Immature natural killer cell (primary cell): Measurements from ENCODE around the gene PARD6B. TPM values are rescaled to one million over a fixed set of nuclear protein-coding genes. Genes with fewer than 3 reads are reported as not detected.
"Not testable (repeated sequence)": the region's sequence is repeated elsewhere in the genome, so short reads cannot be mapped to it uniquely, and the experiment has no call there.

Source experiments
- DNase-seq, 3 donors: peaks; one replicate each; pipeline ENCODE4 v3.0.0; 2022; ENCODE audit warnings: mixed read lengths in 1 of 3
- H3K27ac Mint-ChIP-seq, 6 donors: one replicate each; pipeline ENCODE4 v1.8.0; 2020; ENCODE audit warnings: mixed read lengths in 6 of 6, mild to moderate bottlenecking in 5 of 6, inconsistent platforms in 4 of 6, moderate library complexity in 3 of 6
- H3K27me3 Mint-ChIP-seq, 3 donors: one replicate each; pipeline ENCODE4 v1.8.0; 2020 to 2021; ENCODE audit warnings: low read depth in 3 of 3, mild to moderate bottlenecking in 3 of 3, mixed read lengths in 3 of 3, moderate library complexity in 3 of 3, inconsistent platforms in 1 of 3
- H3K36me3 Mint-ChIP-seq, 3 donors: one replicate each; pipeline ENCODE4 v1.8.0; 2020; ENCODE audit warnings: mixed read lengths in 3 of 3, inconsistent platforms in 2 of 3, mild to moderate bottlenecking in 2 of 3
- H3K4me1 Mint-ChIP-seq, 2 donors: one replicate each; pipeline ENCODE4 v1.8.0; 2020; ENCODE audit warnings: inconsistent platforms in 2 of 2, mild to moderate bottlenecking in 2 of 2, mixed read lengths in 2 of 2, moderate library complexity in 1 of 2
- H3K4me3 Mint-ChIP-seq, 5 donors: one replicate each; pipeline ENCODE4 v1.8.0; 2020; ENCODE audit warnings: mild to moderate bottlenecking in 5 of 5, mixed read lengths in 5 of 5, inconsistent platforms in 3 of 5, moderate library complexity in 3 of 5
- H3K9me3 Mint-ChIP-seq, 6 donors: one replicate each; pipeline ENCODE4 v1.8.0; 2020; ENCODE audit warnings: mild to moderate bottlenecking in 6 of 6, mixed read lengths in 6 of 6, inconsistent platforms in 4 of 6, moderate library complexity in 3 of 6
- polyA plus RNA-seq, 3 donors: library from polyadenylated mRNA; unstranded; fragments of 300-500 nt; fragmentation: Illumina TruSeq; gene quantifications; one replicate each; pipeline ENCODE4 v1.2.3, GENCODE V29; 2021

The PARD6B gene
- polyA plus RNA-seq, 3 donors from 2014 or later: 0.38 to 1.1 (median 0.96) TPM

DNA sequence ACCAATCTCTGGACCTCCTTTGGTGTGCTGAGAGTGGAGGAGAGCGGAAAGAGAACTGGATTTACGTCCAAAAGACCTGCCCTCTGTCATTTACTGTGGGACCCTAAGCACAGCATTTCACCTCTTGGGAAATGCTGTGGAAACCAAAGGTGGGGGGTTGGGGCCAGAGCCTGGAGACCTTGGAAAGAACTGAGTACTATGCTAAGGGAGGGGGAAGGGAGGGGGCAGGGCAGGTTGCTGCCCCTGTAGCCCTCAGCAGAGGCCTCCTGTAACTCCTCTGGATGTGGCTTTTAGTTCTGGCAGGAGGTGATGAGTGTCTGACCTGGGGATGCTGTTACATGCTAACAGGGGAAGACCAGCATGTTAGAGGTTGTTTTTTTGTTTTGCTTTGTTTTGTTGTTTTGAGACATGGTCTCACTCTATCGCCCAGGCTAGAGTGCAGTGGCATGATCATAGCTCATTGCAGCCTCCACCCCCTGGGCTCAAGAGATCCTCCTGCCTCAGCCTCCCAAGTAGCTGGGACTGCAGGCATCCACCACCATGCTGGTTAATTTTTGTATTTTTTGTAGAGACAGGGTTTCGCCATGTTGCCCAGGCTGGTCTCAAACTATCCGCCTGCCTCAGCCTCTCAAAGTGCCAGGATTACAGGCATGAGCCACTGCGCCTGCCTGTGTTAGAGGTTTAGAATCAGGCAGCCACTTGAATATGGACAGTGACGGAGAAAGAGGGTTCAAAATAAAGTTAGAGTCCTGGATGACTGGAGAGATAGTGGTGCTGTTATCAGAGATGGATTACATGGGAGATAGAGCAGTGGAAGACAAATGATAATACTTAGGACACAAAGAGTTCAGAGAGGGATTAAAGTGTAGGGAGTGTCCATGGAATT is 18.4 kb upstream of the PARD6B start:
- Mint-ChIP-seq H3K4me3 (no peak overlapping the region), H3K36me3 (no peaks in the 10 kb centered on the region), H3K27ac (no peak overlapping the region), H3K27me3 (peaks cover 1 to 16% (median 3%) of the 10 kb centered on the region in 3 donors), H3K4me1 (no peaks in the 10 kb centered on the region), H3K9me3 (peaks cover 0 to 2% (median 0%) of the 10 kb centered on the region in 6 donors)
- DNase-seq: no peak

DNA sequence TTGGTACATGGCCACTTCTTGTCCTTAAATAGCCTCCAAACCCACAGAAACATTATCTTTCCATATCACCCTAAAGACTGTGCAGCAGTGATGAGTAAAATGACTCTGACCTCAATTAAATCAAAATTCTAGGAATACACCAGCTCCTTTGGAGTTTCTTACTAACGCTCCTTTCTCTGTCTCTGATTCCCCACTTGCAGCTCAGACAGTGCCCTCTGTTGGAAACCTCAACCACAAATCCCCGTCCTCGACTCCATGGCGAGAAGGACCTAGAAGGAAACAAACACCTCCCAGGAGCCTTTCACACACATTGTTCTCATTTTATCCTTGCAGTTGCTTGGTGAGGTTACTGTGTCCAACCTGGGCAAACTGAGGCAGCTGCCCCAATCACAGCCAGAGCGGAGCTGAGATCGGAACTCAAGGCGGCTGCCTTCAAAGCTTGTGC is 17.7 kb upstream of the PARD6B start:
- no peak overlapping the region for H3K27ac Mint-ChIP-seq

DNA sequence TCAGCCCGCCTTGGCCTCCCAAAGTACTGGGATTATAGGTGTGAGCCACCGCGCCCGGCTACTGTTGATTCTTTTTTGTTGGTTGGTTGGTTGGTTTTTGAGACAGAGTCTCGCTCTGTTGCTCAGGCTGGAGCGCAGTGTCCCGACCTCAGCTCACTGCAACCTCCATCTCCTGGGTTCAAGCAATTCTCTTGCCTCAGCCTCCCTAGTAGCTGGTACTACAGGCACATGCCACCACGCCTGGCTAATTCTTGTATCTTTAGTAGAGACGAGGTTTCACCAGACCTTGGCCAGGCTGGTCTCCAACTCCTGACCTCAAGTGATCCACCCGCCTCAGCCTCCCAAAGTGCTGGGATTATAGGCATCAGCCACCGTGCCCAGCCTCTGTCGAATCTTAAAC is 17.0 kb upstream of the PARD6B start:
- peaks cover 1 to 16% (median 3%) of the 10 kb centered on the region in 3 donors for H3K27me3 Mint-ChIP-seq
- H3K4me3 Mint-ChIP-seq, H3K36me3 Mint-ChIP-seq, H3K27ac Mint-ChIP-seq, DNase-seq, H3K4me1 Mint-ChIP-seq, H3K9me3 Mint-ChIP-seq: not testable (repeated sequence)

More for the DNA sequence above, 17.7 kb upstream of the PARD6B start:
- Mint-ChIP-seq H3K36me3 (no peaks in the 10 kb centered on the region), H3K4me1 (no peaks in the 10 kb centered on the region), H3K4me3 (no peak overlapping the region), H3K27me3 (peaks cover 1 to 16% (median 3%) of the 10 kb centered on the region in 3 donors), H3K9me3 (peaks cover 0 to 2% (median 0%) of the 10 kb centered on the region in 6 donors)
- DNase-seq: no peak

DNA sequence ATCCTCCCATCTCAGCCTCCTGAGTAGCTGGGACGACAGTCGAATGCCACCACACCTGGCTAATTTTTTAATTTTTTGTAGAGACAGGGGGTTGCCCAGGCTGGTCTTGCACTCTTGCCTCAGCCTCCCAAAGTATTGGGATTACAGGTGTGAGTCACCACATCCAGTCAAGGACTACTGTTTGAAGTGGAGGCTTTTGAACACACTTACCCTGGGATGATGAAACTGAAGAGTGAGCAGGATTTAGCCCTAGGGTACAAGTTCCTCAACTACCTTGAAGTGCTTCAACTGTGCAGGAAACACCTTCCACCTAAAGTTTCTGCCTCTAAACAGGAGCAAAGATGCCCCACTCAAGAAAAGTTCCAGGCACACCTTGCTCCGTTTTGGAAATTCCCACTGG is 15.7 kb upstream of the PARD6B start:
- Mint-ChIP-seq H3K27me3 (peaks cover 3 to 17% (median 6%) of the 10 kb centered on the region in 3 donors), H3K27ac (no peak overlapping the region), H3K4me1 (no peaks in the 10 kb centered on the region), H3K9me3 (peaks cover 0 to 2% (median 0%) of the 10 kb centered on the region in 6 donors), H3K36me3 (no peaks in the 10 kb centered on the region), H3K4me3 (no peak overlapping the region)
- DNase-seq: no peak

DNA sequence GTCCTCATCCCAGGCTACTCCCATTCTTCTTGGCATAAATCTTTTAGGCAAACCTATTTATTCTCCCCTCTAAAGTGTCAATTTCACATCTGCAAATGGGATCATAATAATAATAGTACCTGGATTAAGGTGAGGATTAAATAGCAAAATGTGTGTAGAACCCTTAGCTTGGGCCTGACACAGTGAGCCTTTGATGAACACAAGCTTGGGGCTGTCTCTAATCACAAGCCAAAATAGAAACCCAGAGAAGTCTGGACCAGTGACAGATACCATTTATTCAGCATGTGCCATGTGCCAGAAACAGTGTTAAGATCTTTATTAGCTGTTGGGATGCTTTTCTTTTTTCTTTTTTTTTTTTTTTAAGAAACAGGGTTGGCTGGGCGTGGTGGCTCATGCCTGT is 14.9 kb upstream of the PARD6B start:
- no peak for DNase-seq
- Mint-ChIP-seq H3K27ac (no peak overlapping the region), H3K27me3 (peaks cover 3 to 12% (median 5%) of the 10 kb centered on the region in 3 donors), H3K36me3 (no peaks in the 10 kb centered on the region), H3K4me1 (no peaks in the 10 kb centered on the region), H3K9me3 (peaks cover 0 to 2% (median 0%) of the 10 kb centered on the region in 6 donors), H3K4me3 (no peak overlapping the region)

DNA sequence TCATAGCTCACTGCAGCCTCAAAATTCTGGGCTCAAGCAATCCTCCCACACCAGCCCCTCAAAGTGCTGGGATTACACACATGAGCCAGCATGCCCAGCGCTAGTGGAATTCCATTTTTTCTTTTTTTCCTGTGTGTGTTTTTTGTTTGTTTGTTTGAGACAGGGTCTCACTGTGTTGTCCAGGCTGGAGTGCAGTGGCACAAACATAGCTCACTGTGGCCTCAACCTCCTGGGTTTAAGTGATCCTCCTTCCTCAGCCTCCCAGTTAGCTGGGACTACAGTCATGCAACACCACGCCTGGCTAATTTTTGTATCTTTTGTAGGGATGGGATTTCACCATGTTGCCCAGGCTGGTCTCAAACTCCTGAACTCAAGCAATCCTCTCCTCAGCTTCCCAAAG is 14.1 kb upstream of the PARD6B start:
- H3K4me1 Mint-ChIP-seq: no peaks in the 10 kb centered on the region
- no peaks in the 10 kb centered on the region for H3K36me3 Mint-ChIP-seq
- H3K4me3 Mint-ChIP-seq: no peak overlapping the region
- no peak for DNase-seq
- H3K9me3 Mint-ChIP-seq: peaks cover 0 to 2% (median 0%) of the 10 kb centered on the region in 6 donors
- H3K27ac Mint-ChIP-seq: no peak overlapping the region
- H3K27me3 Mint-ChIP-seq: peaks cover 3 to 8% (median 5%) of the 10 kb centered on the region in 3 donors

DNA sequence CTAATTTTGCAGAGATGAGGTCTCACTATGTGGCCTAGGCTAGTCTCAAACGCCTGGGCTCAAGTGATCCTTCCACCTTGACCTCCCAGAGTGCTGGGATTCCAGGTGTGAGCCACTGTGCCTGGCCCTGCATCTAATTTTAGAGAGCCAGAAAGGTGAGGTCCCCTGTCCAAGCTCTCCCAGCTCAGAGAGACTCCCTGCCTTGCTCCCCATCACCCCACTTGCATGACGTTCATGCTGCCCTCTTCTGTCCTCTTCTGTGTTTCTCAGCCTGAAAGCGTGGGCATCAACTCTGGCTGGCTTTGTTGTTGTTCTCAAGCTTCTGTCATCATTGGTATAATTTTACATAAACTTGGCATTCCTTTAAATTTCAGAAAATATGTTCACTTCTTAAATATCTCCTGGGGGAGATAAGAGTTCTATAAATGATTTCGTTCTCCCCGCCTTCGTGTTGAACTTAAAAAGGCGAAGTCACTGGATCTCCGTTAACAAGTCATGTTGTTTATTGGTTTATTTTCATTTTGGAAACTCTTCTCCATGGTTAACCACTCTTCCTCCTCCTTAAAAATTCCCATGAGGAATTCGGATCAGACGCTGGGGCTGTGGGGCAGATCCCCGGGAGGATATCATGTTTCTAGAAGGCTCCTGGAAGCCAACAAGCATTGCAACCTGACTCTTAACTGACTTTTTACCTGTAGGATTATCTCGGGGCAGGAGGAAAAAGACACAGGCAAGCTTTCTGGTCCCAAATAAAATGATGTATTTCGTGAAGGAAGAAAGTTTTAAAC is 13.2 kb upstream of the PARD6B start:
- no peak overlapping the region for H3K27ac Mint-ChIP-seq
- no peaks in the 10 kb centered on the region for H3K36me3 Mint-ChIP-seq
- H3K9me3 Mint-ChIP-seq: peaks cover 0 to 1% (median 0%) of the 10 kb centered on the region in 6 donors
- peaks cover 3 to 9% (median 5%) of the 10 kb centered on the region in 3 donors for H3K27me3 Mint-ChIP-seq
- no peak overlapping the region for H3K4me3 Mint-ChIP-seq
- no peak for DNase-seq
- no peaks in the 10 kb centered on the region for H3K4me1 Mint-ChIP-seq

DNA sequence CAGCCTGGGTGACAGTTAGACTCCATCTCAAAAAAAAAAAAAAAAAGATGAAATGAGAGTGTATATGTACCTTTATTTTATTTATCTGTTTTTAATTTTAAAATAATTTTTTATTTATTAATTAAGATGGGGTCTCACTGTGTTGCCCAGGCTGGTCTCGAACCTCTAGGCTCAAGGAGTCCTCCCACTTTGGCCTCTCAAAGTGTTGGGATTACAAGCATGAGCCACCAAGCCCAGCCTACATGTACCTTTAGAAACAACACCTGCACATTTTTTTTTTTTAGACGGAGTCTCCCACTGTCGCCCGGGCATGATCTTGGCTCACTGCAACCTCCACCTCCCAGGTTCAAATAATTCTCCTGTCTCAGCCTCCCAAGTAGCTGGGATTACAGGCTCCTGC is 12.1 kb upstream of the PARD6B start:
- no peaks in the 10 kb centered on the region for H3K4me1 Mint-ChIP-seq
- H3K9me3 Mint-ChIP-seq: no peaks in the 10 kb centered on the region
- peaks cover 3 to 6% (median 5%) of the 10 kb centered on the region in 3 donors for H3K27me3 Mint-ChIP-seq
- no peak overlapping the region for H3K4me3 Mint-ChIP-seq
- H3K27ac Mint-ChIP-seq: no peak overlapping the region
- H3K36me3 Mint-ChIP-seq: no peaks in the 10 kb centered on the region
- no peak for DNase-seq

DNA sequence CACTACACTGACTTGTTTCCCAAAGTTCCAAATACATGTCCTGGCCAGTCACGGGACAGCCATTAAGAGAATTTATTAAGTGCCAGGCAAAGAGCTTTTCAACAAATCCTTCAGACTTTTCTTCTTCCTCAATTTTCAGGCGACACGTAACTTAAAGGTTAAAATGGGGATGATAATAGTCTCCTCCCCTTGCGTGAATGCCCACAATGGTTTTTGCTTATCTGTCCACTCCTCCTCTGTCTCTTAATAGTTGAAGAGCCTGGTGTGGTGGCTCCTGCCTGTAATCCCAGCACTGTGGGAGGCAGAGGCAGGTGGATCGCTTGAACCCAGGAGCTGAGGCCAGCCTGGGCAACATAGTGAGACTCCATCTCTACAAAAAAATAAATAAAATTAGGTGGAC is 11.4 kb upstream of the PARD6B start:
- no peaks in the 10 kb centered on the region for H3K4me1 Mint-ChIP-seq
- no peaks in the 10 kb centered on the region for H3K36me3 Mint-ChIP-seq
- H3K9me3 Mint-ChIP-seq: no peaks in the 10 kb centered on the region
- H3K4me3 Mint-ChIP-seq: no peak overlapping the region
- H3K27ac Mint-ChIP-seq: no peak overlapping the region
- no peak for DNase-seq
- H3K27me3 Mint-ChIP-seq: peaks cover 3 to 6% (median 5%) of the 10 kb centered on the region in 3 donors

DNA sequence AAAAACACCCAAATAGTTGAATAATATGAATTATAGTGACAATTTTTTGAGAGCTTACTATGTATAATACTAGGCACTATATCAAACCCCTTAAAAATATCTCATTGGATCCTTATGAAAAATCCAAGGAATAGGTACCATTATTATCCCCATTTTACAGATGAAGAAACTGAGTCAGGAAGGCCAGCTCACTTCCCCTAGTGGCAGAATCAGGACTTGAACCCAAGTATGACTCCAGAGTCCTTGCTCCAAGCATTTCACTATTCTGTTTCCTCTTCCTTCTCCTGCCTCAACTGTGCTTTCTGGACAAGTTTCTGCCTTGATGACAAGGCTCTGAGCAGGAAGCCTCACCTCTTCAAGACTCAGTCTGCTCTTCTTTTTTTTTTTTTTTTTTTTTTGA is 10.8 kb upstream of the PARD6B start:
- DNase-seq: no peak
- H3K27ac Mint-ChIP-seq: no peak overlapping the region
- H3K4me1 Mint-ChIP-seq: no peaks in the 10 kb centered on the region
- no peak overlapping the region for H3K4me3 Mint-ChIP-seq
- H3K36me3 Mint-ChIP-seq: no peaks in the 10 kb centered on the region
- H3K9me3 Mint-ChIP-seq: no peaks in the 10 kb centered on the region
- H3K27me3 Mint-ChIP-seq: peaks cover 1 to 6% (median 5%) of the 10 kb centered on the region in 3 donors

DNA sequence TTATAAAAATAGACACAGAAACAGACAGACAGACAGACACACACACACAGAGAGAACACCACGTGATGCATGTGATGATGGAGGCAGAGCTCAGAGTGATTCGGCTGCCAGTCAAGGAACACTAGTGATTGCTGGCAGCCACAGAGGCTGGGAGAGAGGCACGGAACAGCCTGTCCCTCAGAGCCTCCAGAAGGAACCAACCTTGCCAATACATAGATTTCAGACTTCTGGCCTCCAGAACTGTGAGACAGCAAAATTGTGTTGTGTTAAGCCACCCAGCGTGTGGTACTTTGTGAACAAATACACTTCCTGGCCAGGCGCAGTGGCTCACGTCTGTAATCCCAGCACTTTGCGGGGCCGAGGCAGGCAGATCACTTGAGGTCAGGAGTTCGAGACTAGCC is 9.5 kb upstream of the PARD6B start:
- Mint-ChIP-seq H3K27ac (no peak overlapping the region), H3K27me3 (peaks cover 1 to 6% (median 5%) of the 10 kb centered on the region in 3 donors), H3K4me3 (no peak overlapping the region), H3K9me3 (no peaks in the 10 kb centered on the region), H3K36me3 (no peaks in the 10 kb centered on the region), H3K4me1 (no peaks in the 10 kb centered on the region)
- DNase-seq: no peak

DNA sequence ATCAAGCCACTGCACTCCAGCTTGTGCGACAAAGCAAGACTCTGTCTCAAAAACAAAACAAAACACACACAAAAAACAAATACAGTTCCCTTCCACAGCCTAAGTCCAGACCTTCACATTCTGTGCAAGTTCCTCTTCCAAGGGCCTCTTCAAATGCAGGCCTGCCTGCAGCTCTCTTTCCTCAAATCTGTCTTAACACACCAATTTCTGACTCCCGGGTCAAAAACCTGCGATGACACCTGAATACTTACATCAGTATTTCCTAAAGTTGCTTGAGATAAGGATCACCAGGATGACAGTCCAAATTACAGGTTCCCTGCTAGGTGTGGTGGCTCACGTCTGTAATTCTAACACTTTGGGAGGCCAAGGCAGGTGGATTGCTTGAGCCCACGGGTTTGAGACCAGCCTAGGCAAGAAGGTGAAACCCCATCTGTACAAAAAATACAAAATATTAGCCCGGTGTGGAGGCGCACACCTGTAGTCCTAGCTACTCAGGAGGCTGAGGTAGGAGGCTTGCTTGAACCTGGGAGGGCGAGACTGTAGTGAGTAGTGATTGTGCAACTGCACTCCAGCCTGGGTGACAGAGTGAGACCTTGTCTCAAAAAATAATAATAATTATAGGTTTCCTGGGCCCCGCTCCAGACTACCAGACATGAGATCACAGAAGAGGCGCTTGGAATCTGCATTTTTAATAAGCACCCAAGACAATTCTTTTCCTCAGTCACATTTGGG is 8.8 kb upstream of the PARD6B start:
- H3K27me3 Mint-ChIP-seq: peaks cover 0 to 6% (median 5%) of the 10 kb centered on the region in 3 donors
- no peaks in the 10 kb centered on the region for H3K9me3 Mint-ChIP-seq
- H3K36me3 Mint-ChIP-seq: no peaks in the 10 kb centered on the region
- no peak overlapping the region for H3K4me3 Mint-ChIP-seq
- no peak for DNase-seq
- no peak overlapping the region for H3K27ac Mint-ChIP-seq
- H3K4me1 Mint-ChIP-seq: no peaks in the 10 kb centered on the region

DNA sequence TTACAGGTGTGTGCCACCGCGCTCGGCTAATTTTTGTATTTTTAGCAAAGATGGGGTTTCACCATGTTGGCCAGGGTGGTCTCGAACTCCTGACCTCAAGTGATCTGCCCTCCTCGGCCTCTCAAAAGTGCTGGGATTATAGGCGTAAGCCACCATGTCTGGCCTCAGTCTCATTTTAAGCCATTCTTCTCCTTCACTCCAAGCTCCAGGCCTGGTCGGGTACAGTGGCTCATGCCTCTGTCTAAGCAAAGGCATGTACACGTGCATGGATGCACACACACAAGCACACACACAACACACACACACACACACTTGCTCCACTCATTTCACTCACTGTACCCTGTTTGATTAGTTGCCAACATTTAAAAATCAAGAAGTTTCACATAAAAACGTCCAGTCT is 7.7 kb upstream of the PARD6B start:
- H3K4me1 Mint-ChIP-seq: no peaks in the 10 kb centered on the region
- no peak for DNase-seq
- H3K36me3 Mint-ChIP-seq: no peaks in the 10 kb centered on the region
- H3K4me3 Mint-ChIP-seq: no peak overlapping the region
- peaks cover 0 to 6% (median 5%) of the 10 kb centered on the region in 3 donors for H3K27me3 Mint-ChIP-seq
- H3K27ac Mint-ChIP-seq: no peak overlapping the region
- no peaks in the 10 kb centered on the region for H3K9me3 Mint-ChIP-seq
